ENCODE measurements around the gene LDLRAD3.

- no peak for TF ChIP-seq CTCF (conservative IDR thresholded peaks at IDR 0.05 in 1 of 2, IDR thresholded peaks at IDR 0.05 in 1 of 2; ENCODE audit: extremely low read depth in 1 of 2, insufficient read depth in 1 of 2, low read depth in 1 of 2, low read length in 2 of 2)
- TF ChIP-seq EZH2 (IDR thresholded peaks at IDR 0.05; ENCODE audit: borderline replicate concordance, low read length): no peak
These were observed 758 bp downstream of the LDLRAD3 start for GRCh38 chr11:35944503-35945136.

All from mammary epithelial cell (primary cell).